IgD-negative memory B cell (primary cell): Measurements from ENCODE around the gene KCNMA1. TPM values are rescaled to one million over a fixed set of nuclear protein-coding genes. Genes with fewer than 3 reads are reported as not detected.

Experiments used
- H3K27ac Mint-ChIP-seq, 3 donors: one replicate each; pipeline ENCODE4 v1.8.0; 2020 to 2022; ENCODE audit warnings: mild to moderate bottlenecking in 3 of 3, mixed read lengths in 3 of 3, moderate library complexity in 1 of 3
- H3K27me3 Mint-ChIP-seq: one replicate; pipeline ENCODE4 v1.8.0; 2021; ENCODE audit warnings: mixed read lengths
- H3K36me3 Mint-ChIP-seq: one replicate; pipeline ENCODE4 v1.8.0; 2020; ENCODE audit warnings: mild to moderate bottlenecking, mixed read lengths
- H3K4me1 Mint-ChIP-seq, 3 donors: one replicate each; pipeline ENCODE4 v1.8.0; 2020 to 2022; ENCODE audit warnings: mixed read lengths in 3 of 3, mild to moderate bottlenecking in 1 of 3
- H3K4me3 Mint-ChIP-seq, 4 donors: one replicate each; pipeline ENCODE4 v1.8.0; 2020 to 2022; ENCODE audit warnings: mild to moderate bottlenecking in 4 of 4, mixed read lengths in 4 of 4, moderate library complexity in 3 of 4
- H3K9me3 Mint-ChIP-seq, 3 donors: one replicate each; pipeline ENCODE4 v1.8.0; 2020 to 2021; ENCODE audit warnings: mixed read lengths in 3 of 3, mild to moderate bottlenecking in 1 of 3
- polyA plus RNA-seq: library from polyadenylated mRNA; unstranded; fragments of 300-500 nt; fragmentation: Illumina TruSeq; gene quantifications from one replicate; pipeline ENCODE4 v1.2.3, GENCODE V29; 2021

KCNMA1 gene
- polyA plus RNA-seq, 1 donor from 2014 or later, result 5.5 TPM

GRCh38 chr10:76887223-76888010 is 750.2 kb downstream of the KCNMA1 start:
- no peaks in the 10 kb centered on the region for H3K36me3 Mint-ChIP-seq
- H3K4me1 Mint-ChIP-seq, result peaks cover 4 to 12% (median 12%) of the 10 kb centered on the region in 3 donors
- H3K27me3 Mint-ChIP-seq, result no peaks in the 10 kb centered on the region
- no peaks in the 10 kb centered on the region for H3K9me3 Mint-ChIP-seq
- H3K27ac Mint-ChIP-seq, result peak overlapping the region in 1 of 3 donors; percentile 13
- no peak overlapping the region for H3K4me3 Mint-ChIP-seq

GRCh38 chr10:76885816-76886215 is 751.8 kb downstream of the KCNMA1 start:
- H3K27me3 Mint-ChIP-seq, result no peaks in the 10 kb centered on the region
- no peak overlapping the region for H3K27ac Mint-ChIP-seq
- H3K9me3 Mint-ChIP-seq, result no peaks in the 10 kb centered on the region
- H3K36me3 Mint-ChIP-seq, result no peaks in the 10 kb centered on the region
- H3K4me3 Mint-ChIP-seq, result no peak overlapping the region
- peaks cover 13 to 28% (median 19%) of the 10 kb centered on the region in 3 donors for H3K4me1 Mint-ChIP-seq

GRCh38 chr10:76884673-76885275 is 752.8 kb downstream of the KCNMA1 start:
- no peaks in the 10 kb centered on the region for H3K36me3 Mint-ChIP-seq
- H3K4me1 Mint-ChIP-seq, result peaks cover 13 to 29% (median 21%) of the 10 kb centered on the region in 3 donors
- no peak overlapping the region for H3K27ac Mint-ChIP-seq
- no peaks in the 10 kb centered on the region for H3K27me3 Mint-ChIP-seq
- H3K9me3 Mint-ChIP-seq, result no peaks in the 10 kb centered on the region
- H3K4me3 Mint-ChIP-seq, result no peak overlapping the region

GRCh38 chr10:76883596-76883995 is 754.0 kb downstream of the KCNMA1 start:
- Mint-ChIP-seq H3K4me1 (peaks cover 13 to 29% (median 21%) of the 10 kb centered on the region in 3 donors), H3K9me3 (no peaks in the 10 kb centered on the region), H3K27ac (no peak overlapping the region)

GRCh38 chr10:76882796-76883195 is 754.8 kb downstream of the KCNMA1 start:
- H3K36me3 Mint-ChIP-seq, result no peaks in the 10 kb centered on the region
- no peak overlapping the region for H3K27ac Mint-ChIP-seq
- H3K27me3 Mint-ChIP-seq, result no peaks in the 10 kb centered on the region
- peaks cover 13 to 29% (median 21%) of the 10 kb centered on the region in 3 donors for H3K4me1 Mint-ChIP-seq
- no peaks in the 10 kb centered on the region for H3K9me3 Mint-ChIP-seq
- H3K4me3 Mint-ChIP-seq, result peak overlapping the region in 2 of 4 donors; percentile 63 to 83

More at GRCh38 chr10:76883596-76883995, 754.0 kb downstream of the KCNMA1 start:
- no peaks in the 10 kb centered on the region for H3K27me3 Mint-ChIP-seq
- H3K36me3 Mint-ChIP-seq, result no peaks in the 10 kb centered on the region
- peak overlapping the region in 2 of 4 donors; percentile 4 to 80 for H3K4me3 Mint-ChIP-seq

GRCh38 chr10:76882245-76882644 is 755.4 kb downstream of the KCNMA1 start:
- Mint-ChIP-seq H3K4me1 (peaks cover 13 to 29% (median 21%) of the 10 kb centered on the region in 3 donors), H3K36me3 (no peaks in the 10 kb centered on the region), H3K27ac (no peak overlapping the region), H3K9me3 (no peaks in the 10 kb centered on the region), H3K4me3 (peak overlapping the region in 2 of 4 donors; percentile 63 to 83), H3K27me3 (no peaks in the 10 kb centered on the region)

GRCh38 chr10:76881477-76882220 is 756.0 kb downstream of the KCNMA1 start:
- Mint-ChIP-seq H3K36me3 (no peaks in the 10 kb centered on the region), H3K4me3 (peak overlapping the region in 3 of 4 donors; percentile 19 to 83 (median 63)), H3K4me1 (peaks cover 13 to 29% (median 21%) of the 10 kb centered on the region in 3 donors), H3K27ac (peak overlapping the region in 2 of 3 donors; percentile 33 to 51), H3K9me3 (no peaks in the 10 kb centered on the region), H3K27me3 (no peaks in the 10 kb centered on the region)

GRCh38 chr10:76880931-76881330 is 756.7 kb downstream of the KCNMA1 start:
- Mint-ChIP-seq H3K36me3 (no peaks in the 10 kb centered on the region), H3K27ac (peak overlapping the region in 1 of 3 donors; percentile 64), H3K27me3 (no peaks in the 10 kb centered on the region), H3K4me3 (no peak overlapping the region), H3K4me1 (peaks cover 12 to 29% (median 21%) of the 10 kb centered on the region in 3 donors), H3K9me3 (no peaks in the 10 kb centered on the region)

- Mint-ChIP-seq H3K27ac (no peak overlapping the region), H3K27me3 (no peaks in the 10 kb centered on the region), H3K4me3 (no peak overlapping the region), H3K36me3 (no peaks in the 10 kb centered on the region), H3K9me3 (no peaks in the 10 kb centered on the region), H3K4me1 (peaks cover 12 to 29% (median 19%) of the 10 kb centered on the region in 3 donors)
These were observed 758.3 kb downstream of the KCNMA1 start for GRCh38 chr10:76879116-76879913.

GRCh38 chr10:76878514-76878913 is 759.1 kb downstream of the KCNMA1 start:
- Mint-ChIP-seq H3K9me3 (no peaks in the 10 kb centered on the region), H3K36me3 (peaks cover 3% of the 10 kb centered on the region), H3K4me1 (peaks cover 12 to 23% (median 14%) of the 10 kb centered on the region in 3 donors), H3K27me3 (no peaks in the 10 kb centered on the region), H3K27ac (peak overlapping the region in 1 of 3 donors; percentile 24), H3K4me3 (no peak overlapping the region)

- Mint-ChIP-seq H3K27me3 (no peaks in the 10 kb centered on the region), H3K36me3 (peaks cover 3% of the 10 kb centered on the region), H3K9me3 (peaks cover 0 to 5% (median 3%) of the 10 kb centered on the region in 3 donors), H3K4me1 (peaks cover 0 to under 1% (median 0%) of the 10 kb centered on the region in 3 donors), H3K4me3 (no peak overlapping the region), H3K27ac (no peak overlapping the region)
These were observed 762.7 kb downstream of the KCNMA1 start for GRCh38 chr10:76874896-76875295.

- Mint-ChIP-seq H3K9me3 (peaks cover 0 to 5% (median 3%) of the 10 kb centered on the region in 3 donors), H3K27me3 (no peaks in the 10 kb centered on the region), H3K36me3 (peaks cover 3% of the 10 kb centered on the region), H3K4me1 (peaks cover 0 to 2% (median 0%) of the 10 kb centered on the region in 3 donors), H3K27ac (no peak overlapping the region), H3K4me3 (no peak overlapping the region)
These were observed 763.4 kb downstream of the KCNMA1 start for GRCh38 chr10:76874176-76874575.

GRCh38 chr10:76871697-76872295 is 765.8 kb downstream of the KCNMA1 start:
- Mint-ChIP-seq H3K9me3 (peaks cover 0 to 5% (median 3%) of the 10 kb centered on the region in 3 donors), H3K4me3 (peak overlapping the region in 1 of 4 donors; percentile 21)

GRCh38 chr10:76869931-76870330 is 767.7 kb downstream of the KCNMA1 start:
- Mint-ChIP-seq H3K27me3 (no peaks in the 10 kb centered on the region), H3K9me3 (peaks cover 0 to 5% (median 3%) of the 10 kb centered on the region in 3 donors)

More at GRCh38 chr10:76871697-76872295, 765.8 kb downstream of the KCNMA1 start:
- Mint-ChIP-seq H3K27me3 (no peaks in the 10 kb centered on the region), H3K36me3 (peaks cover 3% of the 10 kb centered on the region), H3K27ac (no peak overlapping the region), H3K4me1 (peaks cover 0 to 2% (median 0%) of the 10 kb centered on the region in 3 donors)

More at GRCh38 chr10:76869931-76870330, 767.7 kb downstream of the KCNMA1 start:
- Mint-ChIP-seq H3K27ac (peak overlapping the region in 1 of 3 donors; percentile 4), H3K36me3 (peaks cover 3% of the 10 kb centered on the region), H3K4me3 (no peak overlapping the region), H3K4me1 (peaks cover 0 to 2% (median 0%) of the 10 kb centered on the region in 3 donors)
